ENCODE data around the gene QRSL1. TPM values are rescaled to one million over a fixed set of nuclear protein-coding genes. Genes with fewer than 3 reads are reported as not detected.
"Not testable (repeated sequence)": the region's sequence is repeated elsewhere in the genome, so short reads cannot be mapped to it uniquely, and the experiment has no call there.

Gene QRSL1
- total RNA-seq, 1 donor from 2014 or later = 9.8 TPM

DNA sequence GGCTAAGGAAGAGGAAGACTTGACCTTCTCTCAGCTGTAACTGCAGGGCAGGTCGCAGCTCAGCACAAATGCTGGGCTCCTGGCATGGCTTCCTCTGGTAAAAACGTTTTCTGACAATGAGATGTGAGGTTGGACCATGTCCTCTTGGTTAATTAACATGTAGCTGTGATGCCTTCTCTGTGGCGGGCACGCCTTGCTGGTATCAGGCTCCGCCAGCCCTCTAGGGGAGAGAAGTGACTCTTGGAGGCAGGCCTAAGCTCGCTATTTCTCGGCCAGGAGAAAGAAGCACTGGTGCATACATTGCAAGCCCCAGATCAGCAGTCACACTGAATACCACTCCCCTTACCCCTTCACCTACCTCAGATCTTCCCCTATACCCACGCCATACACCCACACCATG is 65.0 kb downstream of the QRSL1 start:
- FAIRE-seq (no peak), DNase-seq (ENCODE audit: low read depth) (no peak)
- no peak overlapping the region for H3K4me2 ChIP-seq (ENCODE audit: low read length)
- H3K9me3 Mint-ChIP-seq (ENCODE audit: unreplicated experiment) = no peaks in the 10 kb centered on the region
- H3K9ac ChIP-seq (ENCODE audit: low read length) = no peak overlapping the region
- H3K9me3 ChIP-seq (ENCODE audit: insufficient read depth, low read depth, low read length) = no peaks in the 10 kb centered on the region
- no peak overlapping the region for H2AFZ ChIP-seq (ENCODE audit: low read depth, low read length)
- no peak overlapping the region for H3K27ac ChIP-seq (ENCODE audit: low read depth, low read length)
- no peaks in the 10 kb centered on the region for H3K79me2 ChIP-seq (ENCODE audit: insufficient read depth, low read length)
- H3K4me1 Mint-ChIP-seq (ENCODE audit: low read depth, unreplicated experiment) = peaks cover 5% of the 10 kb centered on the region
- H3K36me3 Mint-ChIP-seq (ENCODE audit: low read depth, unreplicated experiment) = peaks cover 1% of the 10 kb centered on the region
- no peaks in the 10 kb centered on the region for H3K36me3 ChIP-seq (ENCODE audit: insufficient read depth, low read length)
- H3K27me3 ChIP-seq (ENCODE audit: insufficient read depth, low read length) = peaks cover 2% of the 10 kb centered on the region
- TF ChIP-seq, protein P1, sequence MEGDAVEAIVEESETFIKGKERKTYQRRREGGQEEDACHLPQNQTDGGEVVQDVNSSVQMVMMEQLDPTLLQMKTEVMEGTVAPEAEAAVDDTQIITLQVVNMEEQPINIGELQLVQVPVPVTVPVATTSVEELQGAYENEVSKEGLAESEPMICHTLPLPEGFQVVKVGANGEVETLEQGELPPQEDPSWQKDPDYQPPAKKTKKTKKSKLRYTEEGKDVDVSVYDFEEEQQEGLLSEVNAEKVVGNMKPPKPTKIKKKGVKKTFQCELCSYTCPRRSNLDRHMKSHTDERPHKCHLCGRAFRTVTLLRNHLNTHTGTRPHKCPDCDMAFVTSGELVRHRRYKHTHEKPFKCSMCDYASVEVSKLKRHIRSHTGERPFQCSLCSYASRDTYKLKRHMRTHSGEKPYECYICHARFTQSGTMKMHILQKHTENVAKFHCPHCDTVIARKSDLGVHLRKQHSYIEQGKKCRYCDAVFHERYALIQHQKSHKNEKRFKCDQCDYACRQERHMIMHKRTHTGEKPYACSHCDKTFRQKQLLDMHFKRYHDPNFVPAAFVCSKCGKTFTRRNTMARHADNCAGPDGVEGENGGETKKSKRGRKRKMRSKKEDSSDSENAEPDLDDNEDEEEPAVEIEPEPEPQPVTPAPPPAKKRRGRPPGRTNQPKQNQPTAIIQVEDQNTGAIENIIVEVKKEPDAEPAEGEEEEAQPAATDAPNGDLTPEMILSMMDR (IDR thresholded peaks at IDR 0.05; ENCODE audit: insufficient read depth, low read depth, low read length) = no peak
- no peak for TF ChIP-seq EZH2 (IDR thresholded peaks at IDR 0.05; ENCODE audit: insufficient read depth, low read length)
- H3K27me3 Mint-ChIP-seq (ENCODE audit: low read depth, unreplicated experiment) = peaks cover 3% of the 10 kb centered on the region
- H3K4me3 Mint-ChIP-seq (ENCODE audit: unreplicated experiment) = no peak overlapping the region
- H3K4me3 ChIP-seq (ENCODE audit: insufficient read depth, low read depth, low read length) = no peak overlapping the region
- no peak overlapping the region for H3K27ac Mint-ChIP-seq (ENCODE audit: unreplicated experiment)
- no peaks in the 10 kb centered on the region for H4K20me1 ChIP-seq (ENCODE audit: insufficient read depth, low read length)
- peaks cover 11% of the 10 kb centered on the region for H3K4me1 ChIP-seq (ENCODE audit: insufficient read depth, low read length)

DNA sequence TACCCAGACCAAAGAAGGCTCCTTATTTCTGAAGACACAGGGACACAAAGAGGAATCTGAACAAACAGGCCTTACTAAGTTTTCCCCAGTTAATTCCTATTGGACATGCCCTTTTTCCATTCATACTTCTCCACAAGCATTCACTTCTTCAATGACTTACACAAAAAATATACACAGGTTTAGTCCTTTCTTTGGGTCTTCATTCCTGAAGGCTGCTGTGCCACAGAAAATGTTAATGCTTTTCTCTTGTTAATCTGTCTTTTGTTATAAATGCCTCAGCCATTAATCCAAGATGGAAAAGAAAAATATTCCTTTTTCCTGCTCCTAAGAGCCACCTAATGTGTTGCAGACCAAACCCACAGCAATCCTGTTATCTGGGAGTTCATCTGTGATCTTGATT is 71.2 kb downstream of the QRSL1 start:
- Mint-ChIP-seq H3K36me3 (ENCODE audit: low read depth, unreplicated experiment) (peaks cover 1% of the 10 kb centered on the region), H3K27me3 (ENCODE audit: low read depth, unreplicated experiment) (peaks cover 6% of the 10 kb centered on the region), H3K4me1 (ENCODE audit: low read depth, unreplicated experiment) (no peaks in the 10 kb centered on the region), H3K4me3 (ENCODE audit: unreplicated experiment) (no peak overlapping the region), H3K9me3 (ENCODE audit: unreplicated experiment) (peaks cover 12% of the 10 kb centered on the region), H3K27ac (ENCODE audit: unreplicated experiment) (no peak overlapping the region)
- no peak for DNase-seq (ENCODE audit: low read depth)
- H3K4me3 ChIP-seq (ENCODE audit: insufficient read depth, low read depth, low read length) = no peak overlapping the region
- H3K27ac ChIP-seq (ENCODE audit: low read depth, low read length) = no peak overlapping the region
- H2AFZ ChIP-seq (ENCODE audit: low read depth, low read length) = no peak overlapping the region
- no peaks in the 10 kb centered on the region for H4K20me1 ChIP-seq (ENCODE audit: insufficient read depth, low read length)
- H3K9ac ChIP-seq (ENCODE audit: low read length) = no peak overlapping the region
- no peaks in the 10 kb centered on the region for H3K9me3 ChIP-seq (ENCODE audit: insufficient read depth, low read depth, low read length)
- H3K4me1 ChIP-seq (ENCODE audit: insufficient read depth, low read length) = no peaks in the 10 kb centered on the region
- TF ChIP-seq, protein P1 (IDR thresholded peaks at IDR 0.05; ENCODE audit: insufficient read depth, low read depth, low read length) = no peak
- no peak for TF ChIP-seq EZH2 (IDR thresholded peaks at IDR 0.05; ENCODE audit: insufficient read depth, low read length)
- FAIRE-seq = no peak
- H3K4me2 ChIP-seq (ENCODE audit: low read length) = no peak overlapping the region
- peaks cover 7% of the 10 kb centered on the region for H3K27me3 ChIP-seq (ENCODE audit: insufficient read depth, low read length)
- no peaks in the 10 kb centered on the region for H3K79me2 ChIP-seq (ENCODE audit: insufficient read depth, low read length)
- H3K36me3 ChIP-seq (ENCODE audit: insufficient read depth, low read length) = no peaks in the 10 kb centered on the region

DNA sequence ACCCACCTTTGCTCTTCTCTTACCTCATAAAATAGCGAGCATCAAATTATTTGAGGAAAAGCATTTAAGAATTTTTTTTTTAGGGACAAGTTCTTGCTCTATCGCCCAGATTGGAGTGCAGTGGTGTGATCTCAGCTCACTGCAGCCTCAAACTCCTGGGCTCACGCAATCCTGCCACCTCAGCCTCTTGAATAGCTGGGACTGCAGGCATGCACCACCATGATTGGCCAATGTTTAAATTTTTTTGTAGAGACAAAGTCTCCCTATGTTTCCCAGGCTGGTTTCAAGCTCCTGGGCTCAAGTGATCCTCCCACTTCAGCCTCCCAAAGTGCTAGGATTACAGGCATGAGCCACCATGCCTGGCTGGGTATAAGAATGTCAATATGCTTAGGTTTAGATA is 71.8 kb downstream of the QRSL1 start:
- not testable (repeated sequence) for DNase-seq (ENCODE audit: low read depth); H3K4me1 ChIP-seq (ENCODE audit: insufficient read depth, low read length); H3K36me3 ChIP-seq (ENCODE audit: insufficient read depth, low read length); H3K27ac Mint-ChIP-seq (ENCODE audit: unreplicated experiment); H3K9me3 ChIP-seq (ENCODE audit: insufficient read depth, low read depth, low read length); H3K79me2 ChIP-seq (ENCODE audit: insufficient read depth, low read length); H3K27me3 ChIP-seq (ENCODE audit: insufficient read depth, low read length); H3K4me2 ChIP-seq (ENCODE audit: low read length); H3K4me3 ChIP-seq (ENCODE audit: insufficient read depth, low read depth, low read length); H3K4me3 Mint-ChIP-seq (ENCODE audit: unreplicated experiment); H4K20me1 ChIP-seq (ENCODE audit: insufficient read depth, low read length); H3K27ac ChIP-seq (ENCODE audit: low read depth, low read length); H3K4me1 Mint-ChIP-seq (ENCODE audit: low read depth, unreplicated experiment); FAIRE-seq; H3K9ac ChIP-seq (ENCODE audit: low read length); H2AFZ ChIP-seq (ENCODE audit: low read depth, low read length); H3K36me3 Mint-ChIP-seq (ENCODE audit: low read depth, unreplicated experiment); H3K27me3 Mint-ChIP-seq (ENCODE audit: low read depth, unreplicated experiment)
- peaks cover 13% of the 10 kb centered on the region for H3K9me3 Mint-ChIP-seq (ENCODE audit: unreplicated experiment)

Data from astrocyte (in vitro differentiated cells and primary cell).